Tibial nerve (tissue), 4 donors: ENCODE data around the gene KCNK2.

Experiments used
- EP300 ChIP-seq, 2 donors: sonication (generic); formaldehyde crosslinking; IDR thresholded peaks; one replicate each; pipeline ENCODE4 v1.6.1; 2017; ENCODE audit warnings: antibody characterized with exemption in 2 of 2, mild to moderate bottlenecking in 1 of 2
- POLR2A ChIP-seq, 2 donors: fragments of 450-650 bp; IDR thresholded peaks; one replicate each; pipeline ENCODE4 v1.6.1; 2017; ENCODE audit warnings: antibody characterized with exemption in 2 of 2, mild to moderate bottlenecking in 2 of 2, moderate library complexity in 2 of 2
- TF ChIP-seq, protein P1 (sequence below), 5 experiments: fragments of 200-600 bp in 3 of 5; fragments of 450-650 bp in 2 of 5; sonication (generic) in 3 of 5; IDR thresholded peaks; one replicate each; pipeline ENCODE4 v1.5.1; 2016 to 2019; ENCODE audit warnings: antibody characterized with exemption in 5 of 5, mild to moderate bottlenecking in 3 of 5, moderate library complexity in 2 of 5

GRCh38 chr1:215181518-215181917, 99.0 kb downstream of the KCNK2 start:
- TF ChIP-seq EP300 (IDR thresholded peaks at IDR 0.05) (no peak), POLR2A (IDR thresholded peaks at IDR 0.05) (no peak)
- TF ChIP-seq, protein P1, sequence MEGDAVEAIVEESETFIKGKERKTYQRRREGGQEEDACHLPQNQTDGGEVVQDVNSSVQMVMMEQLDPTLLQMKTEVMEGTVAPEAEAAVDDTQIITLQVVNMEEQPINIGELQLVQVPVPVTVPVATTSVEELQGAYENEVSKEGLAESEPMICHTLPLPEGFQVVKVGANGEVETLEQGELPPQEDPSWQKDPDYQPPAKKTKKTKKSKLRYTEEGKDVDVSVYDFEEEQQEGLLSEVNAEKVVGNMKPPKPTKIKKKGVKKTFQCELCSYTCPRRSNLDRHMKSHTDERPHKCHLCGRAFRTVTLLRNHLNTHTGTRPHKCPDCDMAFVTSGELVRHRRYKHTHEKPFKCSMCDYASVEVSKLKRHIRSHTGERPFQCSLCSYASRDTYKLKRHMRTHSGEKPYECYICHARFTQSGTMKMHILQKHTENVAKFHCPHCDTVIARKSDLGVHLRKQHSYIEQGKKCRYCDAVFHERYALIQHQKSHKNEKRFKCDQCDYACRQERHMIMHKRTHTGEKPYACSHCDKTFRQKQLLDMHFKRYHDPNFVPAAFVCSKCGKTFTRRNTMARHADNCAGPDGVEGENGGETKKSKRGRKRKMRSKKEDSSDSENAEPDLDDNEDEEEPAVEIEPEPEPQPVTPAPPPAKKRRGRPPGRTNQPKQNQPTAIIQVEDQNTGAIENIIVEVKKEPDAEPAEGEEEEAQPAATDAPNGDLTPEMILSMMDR (IDR thresholded peaks at IDR 0.05), result no peak
